ENCODE data around the gene CFL1.

CFL1 gene

DNA sequence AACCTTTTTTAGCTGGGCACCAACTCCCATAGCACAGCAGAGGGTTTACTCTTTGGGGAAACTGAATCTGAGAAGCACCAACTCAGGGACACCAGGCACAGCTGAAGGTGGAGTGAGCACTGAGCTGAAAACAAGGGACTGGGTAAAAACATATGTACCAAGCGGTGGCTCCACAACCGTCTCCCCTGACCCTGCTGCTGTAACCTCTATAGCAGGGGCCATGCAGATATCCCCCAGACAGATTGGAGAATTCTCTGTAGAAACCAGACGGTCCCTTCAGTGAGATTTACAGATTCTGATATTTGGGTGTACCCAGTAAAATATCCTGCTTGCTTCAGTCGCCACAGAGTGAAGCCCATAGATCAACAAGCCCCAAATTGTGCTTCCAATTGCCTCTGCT is 28.5 kb downstream of the CFL1 start:
- no peak for DNase-seq

DNA sequence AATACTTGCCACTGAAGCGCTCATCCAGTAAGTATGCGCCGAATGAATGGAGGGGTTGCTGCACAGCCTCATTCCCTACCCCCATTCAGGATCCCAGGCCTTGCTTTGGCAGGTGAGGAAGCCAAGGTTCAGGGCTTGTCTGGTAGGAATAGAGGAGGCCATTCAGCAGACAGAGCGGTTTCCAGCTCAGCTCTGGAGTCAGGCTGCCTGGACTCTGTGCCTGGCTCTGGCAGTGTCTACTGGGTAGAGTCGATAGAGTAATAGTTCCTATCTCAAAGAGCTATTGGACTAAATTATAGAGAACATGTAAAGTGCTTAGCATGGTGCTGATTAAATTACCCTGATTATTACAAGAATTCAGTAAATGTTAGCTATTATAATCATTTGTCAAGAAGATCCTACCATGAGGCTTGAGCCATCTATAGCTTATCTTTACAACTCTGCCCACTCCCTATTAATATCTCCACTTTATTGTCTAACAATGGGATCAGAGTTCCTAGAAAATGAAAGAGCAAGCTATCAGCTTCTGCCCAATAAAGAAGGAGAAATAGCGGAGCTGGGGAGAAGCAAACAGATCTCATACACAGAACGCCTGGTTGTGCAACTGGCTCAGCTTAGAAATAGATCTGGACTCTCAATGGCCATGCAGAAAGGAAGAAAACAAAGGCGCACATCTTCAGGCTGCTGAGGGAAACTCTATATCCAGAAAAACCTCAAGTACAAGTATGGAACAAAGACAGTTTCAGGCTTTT is 30.8 kb downstream of the CFL1 start:
- DNase-seq: peak; percentile 24

DNA sequence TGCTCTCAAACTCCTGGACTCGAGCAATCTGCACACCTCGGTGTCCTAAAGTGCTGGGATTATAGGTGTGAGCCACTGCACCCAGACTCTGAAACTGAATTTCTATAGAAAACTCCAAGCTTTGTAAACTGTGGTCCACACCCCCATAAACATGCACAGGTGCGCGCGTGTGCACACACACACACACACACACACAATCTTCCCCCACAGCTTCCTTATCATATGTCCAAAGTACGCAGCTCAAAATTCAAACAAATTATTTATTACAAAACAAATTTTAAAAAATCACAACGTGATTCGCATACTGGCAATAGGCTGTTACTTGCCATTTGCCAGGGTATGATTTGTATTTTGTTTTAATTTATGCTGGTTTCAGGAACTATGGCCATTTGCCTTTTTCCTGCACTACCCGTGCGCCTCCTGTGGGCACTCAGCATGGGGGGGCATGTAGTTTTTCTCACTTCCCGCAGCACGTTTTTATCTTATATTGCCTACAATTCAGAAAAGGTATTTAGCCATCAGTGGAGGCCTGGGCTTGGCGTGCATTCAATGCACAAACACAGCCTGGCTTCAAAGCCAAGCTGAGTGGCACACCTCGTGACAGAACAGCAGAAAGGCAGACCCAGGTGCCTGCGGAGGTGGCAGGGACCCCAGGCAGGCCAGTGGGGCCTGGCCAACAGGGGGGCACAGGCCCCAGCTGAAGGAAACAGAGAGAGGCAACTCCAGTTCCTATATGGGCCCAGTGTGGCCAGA is 35.0 kb downstream of the CFL1 start:
- no peak for DNase-seq

DNA sequence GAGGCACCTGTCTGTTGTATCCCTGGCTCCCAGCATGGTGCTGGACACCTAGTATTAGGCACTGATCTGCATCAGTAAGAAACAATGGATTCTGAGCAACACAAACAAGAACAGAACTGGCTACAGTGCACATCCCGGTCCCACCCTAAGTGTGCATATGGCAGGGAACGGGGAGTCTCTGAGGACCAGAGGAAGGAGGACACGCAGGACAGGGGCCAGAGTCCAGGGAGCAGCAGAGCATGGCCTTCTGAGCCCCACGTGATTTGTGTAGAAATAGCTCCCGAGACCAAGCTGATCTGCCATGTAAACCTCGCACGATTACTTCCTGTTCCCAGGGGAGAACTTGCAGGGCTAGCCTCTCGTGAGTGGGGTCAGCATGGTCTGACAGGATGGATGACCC is 36.9 kb downstream of the CFL1 start:
- DNase-seq: peak; percentile 40

DNA sequence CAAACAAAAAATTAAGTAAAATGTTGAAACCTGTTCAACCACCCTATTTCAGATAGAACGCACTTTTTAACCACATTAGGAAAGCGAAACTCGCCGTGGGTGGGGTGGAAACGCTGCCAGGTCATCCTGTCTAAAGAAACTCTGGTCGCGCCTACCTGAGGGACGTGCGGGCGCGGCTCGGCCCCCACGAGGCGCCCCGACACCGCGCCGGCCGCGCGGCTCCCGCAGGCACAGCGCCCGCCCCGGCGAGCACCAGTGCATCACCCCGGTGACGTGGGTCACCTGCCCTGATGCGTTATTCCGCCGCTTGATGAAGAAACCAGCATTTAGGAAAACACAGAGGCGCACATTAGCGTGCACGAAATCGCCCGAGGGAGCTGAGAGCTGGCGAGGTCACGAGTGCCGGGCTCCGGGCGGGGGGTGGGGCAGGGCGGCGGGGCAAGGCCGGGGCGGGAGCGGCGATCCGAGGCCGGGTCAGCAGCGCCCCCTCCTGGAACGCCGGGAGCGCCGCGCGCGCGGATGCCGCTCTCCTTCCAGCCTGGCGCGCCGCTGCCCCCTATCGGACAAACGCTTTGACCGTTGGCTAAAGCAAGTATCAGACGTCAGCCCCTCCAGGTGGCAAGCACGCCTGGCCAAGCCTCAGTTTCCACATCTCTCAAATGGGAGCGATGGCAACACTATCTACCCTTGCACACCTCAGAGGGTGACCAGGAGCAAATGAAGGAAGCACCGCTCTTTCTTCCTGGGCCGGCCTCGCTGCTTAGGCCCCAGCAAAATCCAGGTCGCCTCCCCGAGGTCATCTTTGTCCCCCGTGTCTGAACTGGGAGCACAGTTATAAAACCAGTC is 39.9 kb downstream of the CFL1 start:
- peak; percentile 96 for DNase-seq

DNA sequence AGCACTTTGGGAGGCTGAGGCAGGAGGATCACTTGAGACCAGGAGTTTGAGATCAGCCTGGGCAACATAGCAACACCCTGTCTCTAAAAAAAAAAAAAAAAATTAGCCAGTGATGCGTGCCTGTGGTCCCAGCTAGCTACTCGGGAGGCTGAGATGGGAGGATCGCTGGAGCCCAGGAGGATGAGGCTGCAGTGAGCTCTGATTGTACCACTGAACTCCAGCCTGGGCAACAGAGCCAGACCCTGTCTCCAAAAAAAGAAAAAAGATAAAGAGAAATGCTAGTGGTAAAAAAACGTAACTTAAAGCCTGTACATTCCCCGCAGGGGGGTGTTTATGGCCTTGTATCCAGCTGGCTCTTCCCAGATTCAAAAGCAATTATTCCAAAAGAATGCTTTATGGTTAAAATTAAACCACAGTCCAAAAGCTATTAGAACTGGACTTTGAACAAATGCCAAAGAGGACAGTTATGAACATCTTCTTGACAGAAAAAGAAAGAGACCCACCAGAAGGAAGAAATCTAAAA is 40.6 kb downstream of the CFL1 start:
- peak; percentile 3 for DNase-seq

DNA sequence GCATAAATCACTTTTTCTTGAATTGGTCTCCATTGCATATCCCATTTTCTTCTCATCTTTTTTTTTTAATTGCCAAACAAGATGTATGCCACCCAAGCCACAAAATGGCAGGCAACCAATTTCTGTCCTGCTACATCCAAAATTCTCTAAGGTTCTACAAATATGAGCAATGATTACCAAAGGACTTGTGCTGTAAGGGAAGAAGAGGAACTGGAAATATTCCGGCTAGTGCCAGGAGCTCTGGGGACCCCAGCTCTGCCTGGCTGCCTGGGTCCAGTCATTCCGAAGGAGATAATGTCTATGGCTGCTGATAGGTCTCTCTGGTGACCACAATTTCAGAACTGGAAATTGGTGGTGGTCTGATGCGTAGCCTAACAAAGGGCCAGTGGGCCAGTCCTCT is 41.3 kb downstream of the CFL1 start:
- peak; percentile 66 for DNase-seq

DNA sequence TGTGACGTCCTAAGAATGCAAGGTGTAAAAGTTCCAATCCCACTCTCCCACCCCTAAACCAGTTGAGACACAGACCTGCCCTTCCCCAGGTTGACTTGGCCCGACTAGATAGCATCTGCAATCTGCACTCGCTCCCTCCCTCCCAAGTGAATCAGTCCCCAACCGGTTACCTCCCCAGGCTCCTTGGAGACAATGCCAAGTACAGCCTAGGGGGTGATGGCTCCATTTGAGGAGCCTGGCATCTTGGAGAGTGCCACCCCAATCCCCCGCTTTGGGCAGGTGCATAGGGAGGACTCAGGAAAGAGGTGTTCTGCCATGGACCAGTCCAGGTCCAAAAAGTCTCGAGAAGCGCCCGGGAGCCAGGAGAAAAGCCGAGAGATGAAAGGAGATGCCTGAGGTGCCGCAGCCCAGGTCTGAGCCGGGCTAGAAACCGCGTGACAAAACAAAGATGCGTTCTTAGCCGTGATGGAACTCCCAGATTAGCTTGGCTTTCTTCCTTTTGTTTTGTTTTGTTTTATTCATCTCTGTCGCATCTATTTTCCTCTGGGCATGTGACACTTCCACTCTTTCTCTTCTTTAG is 42.9 kb downstream of the CFL1 start:
- DNase-seq: no peak

DNA sequence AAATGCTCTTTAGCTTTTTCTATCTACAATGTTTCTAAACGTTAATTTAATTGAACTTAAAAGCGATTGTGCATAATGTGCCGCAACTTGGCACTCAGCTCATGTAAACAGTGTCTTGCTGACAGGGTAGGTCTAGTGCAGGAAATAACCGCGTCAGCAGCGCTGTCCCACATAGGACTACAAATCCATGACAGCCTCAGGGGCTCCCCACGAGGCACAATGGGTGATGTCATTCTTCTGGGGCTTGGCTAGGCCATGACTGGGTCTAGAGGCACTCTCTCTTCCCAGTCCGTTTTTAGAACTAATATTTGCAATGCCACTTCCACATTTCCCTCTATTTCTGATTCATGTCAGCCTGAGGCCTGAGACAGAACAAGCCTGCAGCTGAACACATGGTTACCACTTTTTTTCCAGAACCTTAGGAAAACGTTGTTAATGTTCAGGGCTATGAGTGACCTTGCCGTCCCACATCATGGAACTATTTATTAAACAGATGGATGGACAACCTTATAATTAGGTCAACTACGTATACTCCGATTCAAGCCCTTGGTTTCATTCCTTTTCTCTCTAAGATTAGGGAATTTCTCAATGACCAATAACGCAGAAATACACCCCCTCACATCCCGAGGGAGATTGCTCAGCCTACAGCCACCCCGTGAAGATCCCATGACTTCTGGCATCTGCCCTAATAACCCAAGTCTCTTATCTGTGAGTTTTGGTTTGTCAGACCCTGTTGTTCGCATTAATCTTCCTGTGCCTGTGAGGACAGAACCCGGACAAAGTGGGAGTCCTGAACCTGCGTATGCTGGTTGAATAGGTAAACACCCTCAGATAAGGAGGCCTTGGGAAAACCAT is 43.6 kb downstream of the CFL1 start:
- peak; percentile 97 for DNase-seq

DNA sequence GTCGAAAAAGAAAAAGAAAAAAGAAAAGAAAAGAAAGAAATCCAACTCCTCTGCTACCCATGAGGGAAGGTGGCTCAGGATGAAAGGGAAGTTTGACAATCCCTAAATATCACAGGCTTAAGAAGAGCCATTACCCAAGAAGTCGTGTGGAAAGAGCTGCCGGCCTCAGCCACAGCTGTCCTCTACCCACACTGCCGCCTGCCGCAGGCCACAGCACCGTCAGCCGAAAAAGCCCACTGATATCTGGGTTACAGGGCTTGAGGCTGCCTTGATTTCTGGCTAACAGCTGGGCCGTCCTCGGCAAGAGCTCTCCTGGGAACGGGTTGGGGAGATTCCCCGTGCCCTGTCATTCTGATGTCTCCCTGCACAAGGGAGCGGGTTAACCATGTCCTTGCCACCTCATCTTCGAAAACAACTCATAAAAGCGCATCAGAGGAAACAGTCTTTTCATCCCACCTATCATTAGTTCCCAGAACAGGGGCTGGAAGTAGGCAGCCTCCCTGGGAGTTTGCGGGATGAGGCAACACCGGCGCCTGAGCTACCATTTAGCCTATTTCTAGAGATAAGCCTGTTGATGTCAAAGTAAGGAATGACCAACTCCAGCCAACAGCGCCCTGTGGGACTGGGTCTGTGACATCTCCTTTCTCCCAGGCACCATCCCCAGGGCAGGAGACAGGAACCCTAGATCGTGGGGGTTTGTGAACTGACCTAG is 46.1 kb downstream of the CFL1 start:
- peak; percentile 61 for DNase-seq

DNA sequence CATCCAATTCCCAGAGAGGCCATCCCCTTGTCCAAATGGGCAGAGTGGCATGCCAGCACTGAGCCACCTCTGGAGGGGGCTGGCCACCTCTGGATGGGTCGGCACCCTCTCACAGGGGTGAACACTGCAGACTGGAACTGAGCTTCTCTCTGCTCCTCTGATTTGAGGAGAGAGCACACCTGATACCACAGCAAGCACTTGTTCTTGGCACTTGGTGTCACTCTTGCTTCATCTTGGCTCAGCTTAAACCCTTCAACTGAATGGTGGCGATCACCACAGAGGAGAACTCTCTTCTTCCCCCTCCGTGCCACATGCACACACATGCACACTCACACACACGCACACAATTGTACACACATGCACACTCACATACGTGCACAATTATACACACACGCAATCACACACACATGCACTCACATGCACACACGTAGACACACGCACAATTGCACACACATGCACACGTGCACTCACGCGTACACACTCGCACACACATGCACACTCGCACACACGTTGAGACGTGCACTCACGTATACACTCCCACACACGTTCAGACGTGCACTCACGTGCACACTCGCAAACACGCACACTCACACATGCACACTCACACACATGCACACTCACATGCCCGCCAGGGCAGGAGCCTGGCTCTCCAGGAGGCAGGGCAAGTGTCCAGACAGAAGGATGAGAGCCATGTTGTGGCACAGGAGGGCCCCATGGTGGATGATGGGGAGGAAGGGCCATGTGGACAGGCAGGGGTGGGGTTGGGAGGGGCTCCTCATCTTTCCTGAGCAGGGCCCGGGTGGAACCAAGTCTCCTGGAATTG is 47.7 kb downstream of the CFL1 start:
- no peak for DNase-seq

DNA sequence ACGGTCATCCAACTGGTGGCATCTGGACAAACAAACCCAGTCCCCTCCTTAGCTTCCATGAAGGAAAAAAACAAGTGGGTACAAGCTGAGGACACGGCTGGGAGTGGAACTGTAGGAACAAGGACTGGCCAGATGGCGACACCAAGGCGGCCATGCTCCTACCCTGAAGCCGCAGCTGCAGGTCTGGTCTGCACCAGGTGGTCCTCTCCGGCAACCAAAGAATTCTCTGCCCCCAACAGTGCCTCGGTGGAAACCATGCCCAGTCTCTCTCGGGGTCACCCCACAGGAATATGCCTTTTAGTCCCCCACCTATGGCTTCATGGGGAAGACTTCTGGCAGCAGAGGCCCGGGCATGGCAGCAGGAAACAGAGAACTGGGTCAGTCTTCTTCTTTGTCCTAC is 48.5 kb downstream of the CFL1 start:
- no peak for DNase-seq

DNA sequence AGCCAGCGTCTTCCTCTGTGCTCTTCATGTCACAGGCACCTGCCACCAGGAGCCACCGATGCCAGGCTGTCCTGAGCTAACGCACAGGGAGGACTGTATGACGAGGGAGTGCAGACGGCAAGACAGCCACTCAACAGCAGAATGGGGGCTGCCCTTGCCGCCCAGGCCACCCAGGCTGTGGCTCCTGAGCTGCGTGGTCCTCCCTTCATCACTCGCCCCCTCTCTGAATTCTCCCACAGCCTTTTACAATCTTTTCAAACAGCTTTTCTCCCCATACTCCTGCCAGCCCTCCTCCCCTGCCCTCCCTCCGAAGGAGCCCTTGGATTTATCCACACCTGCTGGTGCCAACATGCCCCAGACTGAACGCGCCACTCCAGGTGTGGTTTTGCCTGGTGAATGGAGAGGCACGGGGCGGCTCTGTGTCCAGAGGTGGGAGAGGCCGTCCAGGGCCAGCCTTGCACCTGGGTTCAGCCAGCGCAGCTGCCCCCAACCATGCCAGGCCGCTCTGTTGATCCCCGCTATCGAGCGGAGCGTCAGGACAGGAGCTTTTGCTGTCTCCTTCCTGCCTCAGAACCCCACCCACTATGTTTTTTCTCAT is 49.1 kb downstream of the CFL1 start:
- no peak for DNase-seq

DNA sequence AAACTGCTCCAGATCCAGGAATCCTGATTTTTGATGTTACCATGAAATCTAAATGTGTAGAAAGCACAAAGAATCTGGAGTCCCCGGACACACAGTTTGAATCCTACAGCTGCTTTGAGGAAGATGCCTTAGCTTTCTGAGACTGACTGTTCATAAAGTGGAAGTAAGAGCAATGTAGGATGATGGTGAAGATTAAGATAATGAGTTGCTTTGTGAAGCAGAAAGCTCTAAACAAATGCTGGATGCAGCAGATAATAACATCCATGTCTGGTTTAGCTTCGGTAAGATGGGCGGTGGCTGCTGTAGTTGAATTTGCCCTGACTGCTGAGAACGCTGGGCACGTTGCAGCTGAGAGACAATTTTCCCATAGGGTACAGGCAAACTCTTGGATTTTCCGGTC is 51.0 kb downstream of the CFL1 start:
- no peak for DNase-seq
